ENCODE results near the gene SH3PXD2A. TPM values are rescaled to one million over a fixed set of nuclear protein-coding genes. Genes with fewer than 3 reads are reported as not detected.

The SH3PXD2A gene
- total and polyA plus RNA-seq, 2 donors (not counting 1 experiment from before 2014, with no cell fraction given), result 3.2 to 33.5 TPM

DNA sequence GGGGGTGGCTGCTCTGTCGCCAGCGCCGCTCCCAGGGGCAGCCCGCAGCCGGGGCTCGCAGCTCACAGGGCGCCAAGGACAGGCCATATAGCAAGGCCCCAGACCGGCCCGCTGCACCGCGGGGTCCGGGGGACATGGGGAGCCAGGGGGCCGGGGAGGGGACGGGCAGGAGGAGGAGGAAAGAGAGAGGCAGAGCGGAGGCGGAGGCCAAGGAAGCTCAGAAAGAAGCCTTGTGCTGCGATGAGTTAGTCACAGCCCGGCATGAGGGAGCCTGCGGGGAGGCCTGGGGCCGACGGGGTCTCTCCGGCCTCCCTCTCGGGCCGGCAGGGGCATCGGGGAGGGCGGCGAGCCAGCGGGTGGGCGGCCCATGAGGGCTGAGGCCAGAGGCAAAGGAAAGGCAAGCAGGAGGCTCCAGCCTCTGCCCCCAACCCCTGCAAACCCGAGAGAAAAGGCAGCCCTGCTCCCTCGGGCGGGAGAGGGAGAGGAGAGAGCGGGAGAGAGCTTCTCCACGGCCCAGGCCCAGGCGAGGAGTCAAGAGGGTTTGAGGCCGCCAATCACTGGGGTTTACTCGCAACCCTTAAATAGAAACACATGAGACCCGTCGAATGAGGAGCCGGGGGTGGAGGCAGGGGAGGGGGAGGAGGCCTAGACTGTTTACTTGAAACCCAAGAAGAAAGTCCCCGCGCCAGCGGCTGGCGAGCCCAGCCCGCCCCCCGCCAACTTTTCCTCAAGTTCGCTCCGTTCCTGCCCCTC, 194.0 kb downstream of the SH3PXD2A start:
- 59% methylated on average over 36 of the region's 48 CpGs for WGBS (ENCODE audit: insufficient coverage)
- intact Hi-C loops (cut with micrococcal nuclease), result loop anchor here (2.0 kb wide), 1 partner anchor 17 kb away; no protein-coding TSS in a partner anchor

More for the DNA sequence above, 194.0 kb downstream of the SH3PXD2A start:
- H3K4me1 Mint-ChIP-seq, result peaks cover 14% of the 10 kb centered on the region
- Histone ChIP-seq H3K79me2 (ENCODE audit: control insufficient read depth, insufficient read depth, low read length) (peaks cover 24% of the 10 kb centered on the region), H3K9ac (ENCODE audit: low read length) (peak overlapping the region; percentile 59), H3K9me3 (ENCODE audit: control extremely low read depth in 1 of 3, control insufficient read depth in 2 of 3, insufficient read depth in 1 of 3, low read length in 2 of 3) (peaks cover 0 to 3% (median 2%) of the 10 kb centered on the region in 3 donors), H3K36me3 (replicated peaks in 1 of 2; ENCODE audit: control extremely low read depth in 1 of 2, control insufficient read depth in 1 of 2, extremely low read depth in 1 of 2, insufficient read depth in 2 of 2, low read length in 1 of 2) (peaks cover 0 to 4% of the 10 kb centered on the region in 2 experiments), H2AFZ (ENCODE audit: insufficient read depth, low read depth, low read length, poor library complexity, severe bottlenecking) (peak overlapping the region; percentile 68), H3K4me3 (ENCODE audit: control extremely low read depth in 1 of 5, extremely low read depth in 1 of 5, insufficient read depth in 1 of 5, low read depth in 2 of 5, low read length in 4 of 5) (peak overlapping the region in 4 of 5 experiments; percentile 55 to 71 (median 64)), H3K27me3 (replicated peaks in 1 of 4; ENCODE audit: control extremely low read depth in 1 of 4, control insufficient read depth in 3 of 4, insufficient read depth in 4 of 4, low read length in 3 of 4) (no peaks in the 10 kb centered on the region), H3K4me1 (ENCODE audit: control insufficient read depth in 2 of 2, insufficient read depth in 2 of 2, low read length in 2 of 2) (peaks cover 8 to 14% of the 10 kb centered on the region in 2 donors), H3K27ac (ENCODE audit: low read length in 2 of 2) (peak overlapping the region; percentile 77 to 78), H4K20me1 (ENCODE audit: control insufficient read depth, insufficient read depth, low read length, poor library complexity, severe bottlenecking) (no peaks in the 10 kb centered on the region), H3K4me2 (replicated peaks; ENCODE audit: low read depth, low read length, poor library complexity, severe bottlenecking) (peak overlapping the region; percentile 79)
- CTCF ChIA-PET, result interaction anchor here (0.8 to 1.4 kb wide), 3 partner anchors 17 to 51 kb away, joined by 3 to 6 read pairs (median 5); no protein-coding TSS in a partner anchor
- peaks cover 3% of the 10 kb centered on the region for H3K9me3 Mint-ChIP-seq (ENCODE audit: insufficient read depth)
- peak overlapping the region; percentile 87 for H3K4me3 Mint-ChIP-seq
- POLR2A ChIA-PET, result interaction anchor here (2.3 kb wide), 1 partner anchor 17 kb away, joined by 11 read pairs; no protein-coding TSS in a partner anchor
- H3K27ac Mint-ChIP-seq, result peak overlapping the region; percentile 77
- DNase-seq (peak; percentile 56), ATAC-seq (ENCODE audit: low read depth) (peak; percentile 64)
- no peaks in the 10 kb centered on the region for H3K27me3 Mint-ChIP-seq
- no peak for TF ChIP-seq CTCF (IDR thresholded peaks at IDR 0.05)
